Measurements from ENCODE around the gene INCA1.

DNA sequence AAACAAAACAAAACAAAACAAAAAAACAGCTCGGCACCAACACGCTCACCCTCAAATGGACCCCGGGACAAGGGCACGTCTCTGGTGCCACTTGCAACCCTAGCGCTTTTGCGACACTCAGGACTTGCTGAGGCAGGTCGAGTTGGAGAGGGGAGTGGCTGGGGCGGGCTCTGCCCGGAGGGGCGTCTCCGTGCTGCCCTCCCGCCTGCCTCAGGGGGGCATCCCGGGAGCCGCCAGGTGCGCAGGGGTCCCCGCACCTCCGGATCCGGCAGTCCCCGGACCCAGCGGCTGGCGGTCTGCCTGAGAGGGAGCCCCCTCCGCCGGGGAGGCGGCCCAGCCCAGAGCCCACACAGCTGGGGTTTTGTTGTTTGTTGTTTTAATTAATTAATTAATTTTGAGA, 38.0 kb upstream of the INCA1 start, which contains the start of gene SLC52A1:
- TF ChIP-seq, protein P1, sequence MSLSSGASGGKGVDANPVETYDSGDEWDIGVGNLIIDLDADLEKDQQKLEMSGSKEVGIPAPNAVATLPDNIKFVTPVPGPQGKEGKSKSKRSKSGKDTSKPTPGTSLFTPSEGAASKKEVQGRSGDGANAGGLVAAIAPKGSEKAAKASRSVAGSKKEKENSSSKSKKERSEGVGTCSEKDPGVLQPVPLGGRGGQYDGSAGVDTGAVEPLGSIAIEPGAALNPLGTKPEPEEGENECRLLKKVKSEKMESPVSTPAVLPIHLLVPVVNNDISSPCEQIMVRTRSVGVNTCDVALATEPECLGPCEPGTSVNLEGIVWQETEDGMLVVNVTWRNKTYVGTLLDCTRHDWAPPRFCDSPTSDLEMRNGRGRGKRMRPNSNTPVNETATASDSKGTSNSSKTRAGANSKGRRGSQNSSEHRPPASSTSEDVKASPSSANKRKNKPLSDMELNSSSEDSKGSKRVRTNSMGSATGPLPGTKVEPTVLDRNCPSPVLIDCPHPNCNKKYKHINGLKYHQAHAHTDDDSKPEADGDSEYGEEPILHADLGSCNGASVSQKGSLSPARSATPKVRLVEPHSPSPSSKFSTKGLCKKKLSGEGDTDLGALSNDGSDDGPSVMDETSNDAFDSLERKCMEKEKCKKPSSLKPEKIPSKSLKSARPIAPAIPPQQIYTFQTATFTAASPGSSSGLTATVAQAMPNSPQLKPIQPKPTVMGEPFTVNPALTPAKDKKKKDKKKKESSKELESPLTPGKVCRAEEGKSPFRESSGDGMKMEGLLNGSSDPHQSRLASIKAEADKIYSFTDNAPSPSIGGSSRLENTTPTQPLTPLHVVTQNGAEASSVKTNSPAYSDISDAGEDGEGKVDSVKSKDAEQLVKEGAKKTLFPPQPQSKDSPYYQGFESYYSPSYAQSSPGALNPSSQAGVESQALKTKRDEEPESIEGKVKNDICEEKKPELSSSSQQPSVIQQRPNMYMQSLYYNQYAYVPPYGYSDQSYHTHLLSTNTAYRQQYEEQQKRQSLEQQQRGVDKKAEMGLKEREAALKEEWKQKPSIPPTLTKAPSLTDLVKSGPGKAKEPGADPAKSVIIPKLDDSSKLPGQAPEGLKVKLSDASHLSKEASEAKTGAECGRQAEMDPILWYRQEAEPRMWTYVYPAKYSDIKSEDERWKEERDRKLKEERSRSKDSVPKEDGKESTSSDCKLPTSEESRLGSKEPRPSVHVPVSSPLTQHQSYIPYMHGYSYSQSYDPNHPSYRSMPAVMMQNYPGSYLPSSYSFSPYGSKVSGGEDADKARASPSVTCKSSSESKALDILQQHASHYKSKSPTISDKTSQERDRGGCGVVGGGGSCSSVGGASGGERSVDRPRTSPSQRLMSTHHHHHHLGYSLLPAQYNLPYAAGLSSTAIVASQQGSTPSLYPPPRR (CRISPR knock-in tag; IDR thresholded peaks at IDR 0.05; ENCODE audit: borderline replicate concordance) = no peak
- TF ChIP-seq RAD51 (IDR thresholded peaks at IDR 0.05; ENCODE audit: borderline replicate concordance) (no peak), CEBPB (IDR thresholded peaks at IDR 0.05; ENCODE audit: borderline replicate concordance, low read depth, low read length) (no peak), PHF8 (CRISPR knock-in tag; IDR thresholded peaks at IDR 0.05) (no peak), HHEX (CRISPR knock-in tag; IDR thresholded peaks at IDR 0.05) (no peak), ADNP (CRISPR knock-in tag; IDR thresholded peaks at IDR 0.05) (no peak), ZNF501 (CRISPR knock-in tag; IDR thresholded peaks at IDR 0.05) (no peak)
- TF ChIP-seq, protein P2, sequence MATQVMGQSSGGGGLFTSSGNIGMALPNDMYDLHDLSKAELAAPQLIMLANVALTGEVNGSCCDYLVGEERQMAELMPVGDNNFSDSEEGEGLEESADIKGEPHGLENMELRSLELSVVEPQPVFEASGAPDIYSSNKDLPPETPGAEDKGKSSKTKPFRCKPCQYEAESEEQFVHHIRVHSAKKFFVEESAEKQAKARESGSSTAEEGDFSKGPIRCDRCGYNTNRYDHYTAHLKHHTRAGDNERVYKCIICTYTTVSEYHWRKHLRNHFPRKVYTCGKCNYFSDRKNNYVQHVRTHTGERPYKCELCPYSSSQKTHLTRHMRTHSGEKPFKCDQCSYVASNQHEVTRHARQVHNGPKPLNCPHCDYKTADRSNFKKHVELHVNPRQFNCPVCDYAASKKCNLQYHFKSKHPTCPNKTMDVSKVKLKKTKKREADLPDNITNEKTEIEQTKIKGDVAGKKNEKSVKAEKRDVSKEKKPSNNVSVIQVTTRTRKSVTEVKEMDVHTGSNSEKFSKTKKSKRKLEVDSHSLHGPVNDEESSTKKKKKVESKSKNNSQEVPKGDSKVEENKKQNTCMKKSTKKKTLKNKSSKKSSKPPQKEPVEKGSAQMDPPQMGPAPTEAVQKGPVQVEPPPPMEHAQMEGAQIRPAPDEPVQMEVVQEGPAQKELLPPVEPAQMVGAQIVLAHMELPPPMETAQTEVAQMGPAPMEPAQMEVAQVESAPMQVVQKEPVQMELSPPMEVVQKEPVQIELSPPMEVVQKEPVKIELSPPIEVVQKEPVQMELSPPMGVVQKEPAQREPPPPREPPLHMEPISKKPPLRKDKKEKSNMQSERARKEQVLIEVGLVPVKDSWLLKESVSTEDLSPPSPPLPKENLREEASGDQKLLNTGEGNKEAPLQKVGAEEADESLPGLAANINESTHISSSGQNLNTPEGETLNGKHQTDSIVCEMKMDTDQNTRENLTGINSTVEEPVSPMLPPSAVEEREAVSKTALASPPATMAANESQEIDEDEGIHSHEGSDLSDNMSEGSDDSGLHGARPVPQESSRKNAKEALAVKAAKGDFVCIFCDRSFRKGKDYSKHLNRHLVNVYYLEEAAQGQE (IDR thresholded peaks at IDR 0.05; ENCODE audit: borderline replicate concordance in 1 of 2, low read depth in 1 of 2, low read length in 2 of 2) = no peak
- TF ChIP-seq, protein P3, sequence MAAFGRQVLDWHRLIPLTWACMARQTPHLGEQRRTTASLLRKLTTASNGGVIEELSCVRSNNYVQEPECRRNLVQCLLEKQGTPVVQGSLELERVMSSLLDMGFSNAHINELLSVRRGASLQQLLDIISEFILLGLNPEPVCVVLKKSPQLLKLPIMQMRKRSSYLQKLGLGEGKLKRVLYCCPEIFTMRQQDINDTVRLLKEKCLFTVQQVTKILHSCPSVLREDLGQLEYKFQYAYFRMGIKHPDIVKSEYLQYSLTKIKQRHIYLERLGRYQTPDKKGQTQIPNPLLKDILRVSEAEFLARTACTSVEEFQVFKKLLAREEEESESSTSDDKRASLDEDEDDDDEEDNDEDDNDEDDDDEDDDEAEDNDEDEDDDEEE (CRISPR knock-in tag; IDR thresholded peaks at IDR 0.05) = no peak
- TF ChIP-seq, protein P4, sequence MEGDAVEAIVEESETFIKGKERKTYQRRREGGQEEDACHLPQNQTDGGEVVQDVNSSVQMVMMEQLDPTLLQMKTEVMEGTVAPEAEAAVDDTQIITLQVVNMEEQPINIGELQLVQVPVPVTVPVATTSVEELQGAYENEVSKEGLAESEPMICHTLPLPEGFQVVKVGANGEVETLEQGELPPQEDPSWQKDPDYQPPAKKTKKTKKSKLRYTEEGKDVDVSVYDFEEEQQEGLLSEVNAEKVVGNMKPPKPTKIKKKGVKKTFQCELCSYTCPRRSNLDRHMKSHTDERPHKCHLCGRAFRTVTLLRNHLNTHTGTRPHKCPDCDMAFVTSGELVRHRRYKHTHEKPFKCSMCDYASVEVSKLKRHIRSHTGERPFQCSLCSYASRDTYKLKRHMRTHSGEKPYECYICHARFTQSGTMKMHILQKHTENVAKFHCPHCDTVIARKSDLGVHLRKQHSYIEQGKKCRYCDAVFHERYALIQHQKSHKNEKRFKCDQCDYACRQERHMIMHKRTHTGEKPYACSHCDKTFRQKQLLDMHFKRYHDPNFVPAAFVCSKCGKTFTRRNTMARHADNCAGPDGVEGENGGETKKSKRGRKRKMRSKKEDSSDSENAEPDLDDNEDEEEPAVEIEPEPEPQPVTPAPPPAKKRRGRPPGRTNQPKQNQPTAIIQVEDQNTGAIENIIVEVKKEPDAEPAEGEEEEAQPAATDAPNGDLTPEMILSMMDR (CRISPR knock-in tag; IDR thresholded peaks at IDR 0.05) = no peak
- TF ChIP-seq, protein P5, sequence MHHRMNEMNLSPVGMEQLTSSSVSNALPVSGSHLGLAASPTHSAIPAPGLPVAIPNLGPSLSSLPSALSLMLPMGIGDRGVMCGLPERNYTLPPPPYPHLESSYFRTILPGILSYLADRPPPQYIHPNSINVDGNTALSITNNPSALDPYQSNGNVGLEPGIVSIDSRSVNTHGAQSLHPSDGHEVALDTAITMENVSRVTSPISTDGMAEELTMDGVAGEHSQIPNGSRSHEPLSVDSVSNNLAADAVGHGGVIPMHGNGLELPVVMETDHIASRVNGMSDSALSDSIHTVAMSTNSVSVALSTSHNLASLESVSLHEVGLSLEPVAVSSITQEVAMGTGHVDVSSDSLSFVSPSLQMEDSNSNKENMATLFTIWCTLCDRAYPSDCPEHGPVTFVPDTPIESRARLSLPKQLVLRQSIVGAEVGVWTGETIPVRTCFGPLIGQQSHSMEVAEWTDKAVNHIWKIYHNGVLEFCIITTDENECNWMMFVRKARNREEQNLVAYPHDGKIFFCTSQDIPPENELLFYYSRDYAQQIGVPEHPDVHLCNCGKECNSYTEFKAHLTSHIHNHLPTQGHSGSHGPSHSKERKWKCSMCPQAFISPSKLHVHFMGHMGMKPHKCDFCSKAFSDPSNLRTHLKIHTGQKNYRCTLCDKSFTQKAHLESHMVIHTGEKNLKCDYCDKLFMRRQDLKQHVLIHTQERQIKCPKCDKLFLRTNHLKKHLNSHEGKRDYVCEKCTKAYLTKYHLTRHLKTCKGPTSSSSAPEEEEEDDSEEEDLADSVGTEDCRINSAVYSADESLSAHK (CRISPR knock-in tag; IDR thresholded peaks at IDR 0.05; ENCODE audit: borderline replicate concordance) = no peak

Measured in HepG2 (cell line).